OCI-LY3 (cell line): ENCODE data around the gene ATP5F1B.

Source experiments
- CTCF ChIP-seq: fragments of 200-600, 300-600 bp; sonication (generic); IDR thresholded peaks from 2 replicates; pipeline ENCODE4 v1.5.1; 2014; ENCODE audit warnings: antibody characterized with exemption, low read length, low read depth
- EZH2phosphoT487 ChIP-seq: fragments of 200-600 bp; shearing (Covaris generic); IDR thresholded peaks from 2 replicates; pipeline ENCODE4 v1.6.1; 2018; ENCODE audit warnings: antibody characterized with exemption, mixed run types, low read depth

GRCh38 chr12:56599041-56599440 is 46.7 kb downstream of the ATP5F1B start:
- TF ChIP-seq CTCF (no peak), EZH2phosphoT487 (no peak)
